Right lung (tissue), 5 donors: Measurements from ENCODE around the gene COMP. TPM values are rescaled to one million over a fixed set of nuclear protein-coding genes. Genes with fewer than 3 reads are reported as not detected.

ENCODE experiments used
- polyA plus RNA-seq, 5 donors: library from polyadenylated mRNA; unstranded; fragments of 120-200 nt; gene quantifications; one replicate each; pipeline versions ENCODE4 v1.2.1 to v1.2.3, GENCODE V29; 2013; ENCODE audit warnings: inconsistent platforms in 1 of 5, low replicate concordance in 1 of 5; ENCODE audit not compliant: insufficient read length in 5 of 5, insufficient read depth in 1 of 5

The COMP gene
- polyA plus RNA-seq, 5 donors: 0.60 TPM; not detected in 4

Other genes with a start within 250 kb of the COMP start
- gene FKBP8, start 247.7 kb downstream of the COMP start, polyA plus RNA-seq: 100 to 1,000 TPM; 161 to 287 (median 204) TPM
- 10 to 100 TPM; 65.2 to 89.5 (median 73.3) TPM for gene KXD1, start 233.4 kb downstream of the COMP start, polyA plus RNA-seq
- gene UBA52, start 219.4 kb downstream of the COMP start, polyA plus RNA-seq: 1,000 to 10,000 TPM in 1 of 5 donors, 100 to 1,000 TPM in 4; 870 to 1,083 (median 885) TPM
- 10 to 100 TPM; 20.5 to 52.2 (median 24.2) TPM for gene REX1BD, start 202.5 kb downstream of the COMP start, polyA plus RNA-seq
- 100 to 1,000 TPM; 178 to 372 (median 239) TPM for gene CRLF1, start 184.5 kb downstream of the COMP start, polyA plus RNA-seq
- 10 to 100 TPM; 24.7 to 44.5 (median 32.4) TPM for gene TMEM59L, start 178.4 kb downstream of the COMP start, polyA plus RNA-seq
- 1 to 10 TPM; 3.1 to 9.9 (median 5.3) TPM for gene KLHL26, start 154.3 kb downstream of the COMP start, polyA plus RNA-seq
- gene CRTC1, start 107.6 kb downstream of the COMP start, polyA plus RNA-seq: 10 to 100 TPM; 12.8 to 26.9 (median 16.0) TPM
- 10 to 100 TPM; 34.0 to 58.4 (median 52.9) TPM for gene UPF1, start 40.7 kb upstream of the COMP start, polyA plus RNA-seq
- gene CERS1, start 104.9 kb upstream of the COMP start, polyA plus RNA-seq: 1 to 10 TPM; 2.0 to 5.3 (median 3.5) TPM
- 100 to 1,000 TPM in 2 of 5 donors, 10 to 100 TPM in 3; 68.4 to 136 (median 88.3) TPM for gene COPE, start 128.1 kb upstream of the COMP start, polyA plus RNA-seq
- 10 to 100 TPM; 41.0 to 64.6 (median 49.5) TPM for gene DDX49, start 128.4 kb upstream of the COMP start, polyA plus RNA-seq
- gene HOMER3, start 149.9 kb upstream of the COMP start, polyA plus RNA-seq: 10 to 100 TPM; 45.0 to 77.3 (median 53.8) TPM
- 100 to 1,000 TPM in 3 of 5 donors, 10 to 100 TPM in 2; 93.2 to 132 (median 100) TPM for gene SUGP2, start 242.2 kb upstream of the COMP start, polyA plus RNA-seq
- 10 to 100 TPM; 26.6 to 43.7 (median 33.1) TPM for gene ARMC6, start 242.3 kb upstream of the COMP start, polyA plus RNA-seq